H1 (cell line): ENCODE measurements around the gene DZIP1L. TPM values are rescaled to one million over a fixed set of nuclear protein-coding genes. Genes with fewer than 3 reads are reported as not detected.

Experiments
- CTCF ChIA-PET: fragments of 300-600 bp; sonication (Branson Sonifier 250); formaldehyde crosslinking; loops from one replicate; lab custom pipeline; 2021; ENCODE audit not compliant: partially characterized antibody; lab: Charles Lee
- POLR2A ChIA-PET: fragments of 300-600 bp; sonication (Branson Sonifier 250); formaldehyde crosslinking; loops from one replicate; lab custom pipeline; 2021; ENCODE audit warnings: inconsistent platforms; ENCODE audit not compliant: partially characterized antibody; lab: Charles Lee
- DNase-seq, 2 experiments: peaks; one replicate each; pipeline versions ENCODE4 v3.0.0 to v3.0.0-alpha.2; 2010 to 2022; ENCODE audit warnings: low spot score in 2 of 2, low read depth in 1 of 2, mixed read lengths in 1 of 2
- FAIRE-seq: peaks from 2 replicates; lab custom pipeline; 2011; peaks lifted over from hg19 to GRCh38; lab: Jason Lieb, UNC
- H2AFZ ChIP-seq: 2 replicates; pipeline ENCODE4 v1.8.1; 2012; ENCODE audit warnings: low read length, inconsistent platforms
- H2AK5ac ChIP-seq: 2 replicates; pipeline ENCODE4 v1.6.1; 2013; ENCODE audit warnings: low read depth, low read length
- H2BK120ac ChIP-seq: replicated peaks from 2 replicates; pipeline ENCODE3; 2013; ENCODE audit warnings: low read depth, low read length, inconsistent platforms
- H2BK12ac ChIP-seq: 2 replicates; pipeline ENCODE4 v1.6.1; 2013; ENCODE audit warnings: low read depth, low read length
- H2BK15ac ChIP-seq: 2 replicates; pipeline ENCODE4 v1.6.1; 2013; ENCODE audit warnings: low read length
- H2BK20ac ChIP-seq: 2 replicates; pipeline ENCODE4 v1.6.1; 2013; ENCODE audit warnings: low read length
- H2BK5ac ChIP-seq: 2 replicates; pipeline ENCODE4 v1.6.1; 2013; ENCODE audit warnings: low read depth, low read length
- H3K14ac ChIP-seq: 2 replicates; pipeline ENCODE4 v1.6.1; 2013; ENCODE audit warnings: inconsistent platforms; ENCODE audit not compliant: insufficient read length
- H3K18ac ChIP-seq: 2 replicates; pipeline ENCODE4 v1.6.1; 2013; ENCODE audit warnings: low read length; ENCODE audit errors: extremely low read depth
- H3K23ac ChIP-seq: 2 replicates; pipeline ENCODE4 v1.6.1; 2013; ENCODE audit warnings: inconsistent platforms; ENCODE audit not compliant: insufficient read length
- H3K23me2 ChIP-seq: 2 replicates; pipeline ENCODE4 v1.6.1; 2013; ENCODE audit warnings: low read depth, low read length
- H3K27ac ChIP-seq: 2 replicates; pipeline ENCODE4 v1.6.1; 2011; ENCODE audit warnings: low read depth, low read length, inconsistent platforms
- H3K27me3 ChIP-seq, 4 experiments: replicated peaks in 1 of 4; 1 replicate in 1 of 4; 2 replicates in 3 of 4; pipeline versions ENCODE4 v1.6.1 to v1.8.1; 2011 to 2013; ENCODE audit warnings: low read length in 3 of 4, mild to moderate bottlenecking in 3 of 4, inconsistent platforms in 2 of 4, mixed read lengths in 2 of 4, moderate library complexity in 1 of 4; ENCODE audit not compliant: control insufficient read depth in 3 of 4, insufficient read depth in 3 of 4; ENCODE audit errors: extremely low read depth in 1 of 4
- H3K36me3 ChIP-seq, 4 experiments: 2 replicates each; pipeline versions ENCODE4 v1.6.1 to v1.8.1; 2011 to 2013; ENCODE audit warnings: mild to moderate bottlenecking in 4 of 4, low read length in 3 of 4, moderate library complexity in 2 of 4, control low read depth in 1 of 4, inconsistent platforms in 1 of 4; ENCODE audit not compliant: insufficient read depth in 4 of 4, control insufficient read depth in 2 of 4
- H3K4ac ChIP-seq: replicated peaks from 2 replicates; pipeline ENCODE3; 2013; ENCODE audit warnings: low read length, low read depth, mixed read lengths, inconsistent platforms; ENCODE audit not compliant: insufficient read length
- H3K4me1 ChIP-seq, 4 experiments: replicated peaks in 1 of 4; 1 replicate in 1 of 4; 2 replicates in 3 of 4; pipeline versions ENCODE4 v1.6.1 to v1.8.1; 2011 to 2013; ENCODE audit warnings: low read length in 3 of 4, inconsistent platforms in 2 of 4, mixed read lengths in 1 of 4; ENCODE audit not compliant: insufficient read depth in 4 of 4, control insufficient read depth in 3 of 4
- H3K4me2 ChIP-seq, 2 experiments: 2 replicates each; pipeline versions ENCODE4 v1.6.1 to v1.8.1; 2011 to 2013; ENCODE audit warnings: low read depth in 2 of 2, low read length in 2 of 2, control low read depth in 1 of 2, inconsistent platforms in 1 of 2, mild to moderate bottlenecking in 1 of 2; ENCODE audit not compliant: insufficient read depth in 1 of 2
- H3K4me3 ChIP-seq, 4 experiments: fragments of 200-600, 300-600 bp in 1 of 4; sonication (generic), shearing (Covaris generic), sonication (Bioruptor Twin) in 1 of 4; 2 replicates each; pipeline versions ENCODE4 v1.5.1 to v1.8.1; 2011 to 2016; ENCODE audit warnings: low read length in 4 of 4, low read depth in 3 of 4, control low read depth in 2 of 4, inconsistent platforms in 2 of 4, mild to moderate bottlenecking in 2 of 4, mixed read lengths in 1 of 4, moderate library complexity in 1 of 4; ENCODE audit not compliant: insufficient read depth in 2 of 4; ENCODE audit errors: extremely low read depth in 1 of 4
- H3K56ac ChIP-seq: replicated peaks from 2 replicates; pipeline ENCODE3; 2013; ENCODE audit warnings: low read depth, mild to moderate bottlenecking, mixed read lengths, low read length, inconsistent platforms; ENCODE audit not compliant: insufficient read length
- H3K79me1 ChIP-seq: 2 replicates; pipeline ENCODE4 v1.6.1; 2013; ENCODE audit warnings: low read depth, low read length, control low read depth
- H3K79me2 ChIP-seq, 2 experiments: 2 replicates each; pipeline versions ENCODE4 v1.6.1 to v1.8.1; 2012 to 2013; ENCODE audit warnings: low read length in 2 of 2, mild to moderate bottlenecking in 2 of 2, inconsistent platforms in 1 of 2; ENCODE audit not compliant: insufficient read depth in 2 of 2, control insufficient read depth in 1 of 2
- H3K9ac ChIP-seq, 4 experiments: replicated peaks in 1 of 4; 1 replicate in 1 of 4; 2 replicates in 3 of 4; pipeline versions ENCODE4 v1.6.1 to v1.8.1; 2011 to 2013; ENCODE audit warnings: low read depth in 3 of 4, low read length in 3 of 4, control low read depth in 2 of 4, mild to moderate bottlenecking in 2 of 4, moderate library complexity in 2 of 4, inconsistent platforms in 1 of 4; ENCODE audit errors: extremely low read depth in 1 of 4
- H3K9me3 ChIP-seq, 2 experiments: 2 replicates each; pipeline versions ENCODE4 v1.6.1 to v1.8.1; 2012 to 2013; ENCODE audit warnings: mild to moderate bottlenecking in 2 of 2, moderate library complexity in 2 of 2, control low read depth in 1 of 2, inconsistent platforms in 1 of 2, low read depth in 1 of 2, low read length in 1 of 2, mixed read lengths in 1 of 2; ENCODE audit not compliant: insufficient read depth in 2 of 2
- H4K20me1 ChIP-seq, 2 experiments: replicated peaks in 1 of 2; 2 replicates each; pipeline versions ENCODE3 to v1.8.1; 2011 to 2013; ENCODE audit warnings: inconsistent platforms in 2 of 2, low read length in 2 of 2, mild to moderate bottlenecking in 1 of 2; ENCODE audit not compliant: insufficient read depth in 2 of 2, control insufficient read depth in 1 of 2
- H4K5ac ChIP-seq: 2 replicates; pipeline ENCODE4 v1.6.1; 2013; ENCODE audit warnings: low read length, low read depth, mixed read lengths, inconsistent platforms; ENCODE audit not compliant: insufficient read length
- H4K8ac ChIP-seq: 2 replicates; pipeline ENCODE4 v1.8.0; 2013; ENCODE audit warnings: mild to moderate bottlenecking, moderate library complexity, low read length, inconsistent platforms; ENCODE audit not compliant: insufficient read depth; ENCODE audit errors: extremely low read depth
- H4K91ac ChIP-seq: replicated peaks from 2 replicates; pipeline ENCODE3; 2013; ENCODE audit warnings: low read length, mixed read lengths, inconsistent platforms; ENCODE audit not compliant: insufficient read length
- KDM4A ChIP-seq: IDR thresholded peaks from one replicate; pipeline ENCODE4 v1.7.1; 2012; ENCODE audit warnings: low read depth, mild to moderate bottlenecking, moderate library complexity, low read length, inconsistent platforms; ENCODE audit not compliant: severe bottlenecking
- POLR2A ChIP-seq, 2 experiments: IDR thresholded peaks; 1 replicate in 1 of 2; 2 replicates in 1 of 2; pipeline ENCODE4 v1.6.1; 2011; ENCODE audit warnings: low read depth in 2 of 2, low read length in 2 of 2, mild to moderate bottlenecking in 2 of 2; ENCODE audit errors: control extremely low read depth in 1 of 2
- POLR2AphosphoS5 ChIP-seq: IDR thresholded peaks from 2 replicates; pipeline ENCODE4 v1.6.1; 2011; ENCODE audit warnings: low read depth, low read length
- YY1 ChIP-seq: IDR thresholded peaks from 2 replicates; pipeline ENCODE4 v1.6.1; 2011; ENCODE audit warnings: low read depth, mild to moderate bottlenecking, low read length
- WGBS, 2 experiments: shearing (Covaris generic) in 1 of 2; methylation state at CpG; one replicate each; pipeline versions ENCODE4 v1.1.6 to v1.1.7; 2013 to 2015; ENCODE audit warnings: low lambda C conversion rate in 2 of 2, mixed read lengths in 2 of 2, inconsistent platforms in 1 of 2, low coverage in 1 of 2, missing lambda C conversion rate in 1 of 2; ENCODE audit not compliant: insufficient replicate concordance in 2 of 2, insufficient coverage in 1 of 2, insufficient read length in 1 of 2; ENCODE audit errors: extremely low coverage in 1 of 2, missing lambda C conversion rate in 1 of 2; 5-methylcytosine and 5-hydroxymethylcytosine counted together
- polyA plus RNA-seq, 7 experiments: library from polyadenylated mRNA; depleted of rRNA in 3 of 7; stranded (reverse) in 5 of 7; unstranded in 2 of 7; fragments of >200 nt in 5 of 7; fragments of 200-250 nt in 2 of 7; gene quantifications; 1 replicate in 5 of 7; 2 replicates in 1 of 7; 4 replicates in 1 of 7; pipeline versions ENCODE4 v1.2.1 to v1.2.3, GENCODE V29; 2011 to 2013; ENCODE audit warnings: missing spikeins in 2 of 7, mixed read lengths in 2 of 7
- total RNA-seq: library from RNA; stranded (reverse); fragmentation: NEBNext Ultra II Directional; extraction: Animal tissue kit (Norgen Biotek cat#: 25700); gene quantifications from 2 replicates; pipeline ENCODE4 v1.2.1, GENCODE V29; 2021

DZIP1L gene
- total and polyA plus RNA-seq, 2 of the 8 experiments (the other 6 are each of a cell fraction or from before 2014, with no cell fraction given) = 6.5 to 8.3 TPM

- peaks cover 1 to 5% (median 3%) of the 10 kb centered on the region in 4 experiments; a peak in 3 of 7 replicates for H3K4me1 ChIP-seq
Observed at GRCh38 chr3:138070006-138070405, 45.4 kb downstream of the DZIP1L start.

More at GRCh38 chr3:138070006-138070405, 45.4 kb downstream of the DZIP1L start:
- peaks cover 3 to 9% (median 5%) of the 10 kb centered on the region in 4 experiments; a peak in 5 of 8 replicates for H3K36me3 ChIP-seq
- no peaks in the 10 kb centered on the region for H3K79me1 ChIP-seq
- no peak overlapping the region for H2AK5ac ChIP-seq
- H2BK120ac ChIP-seq = no peak overlapping the region
- no peaks in the 10 kb centered on the region for H3K27me3 ChIP-seq
- no peak overlapping the region for H3K18ac ChIP-seq
- H3K56ac ChIP-seq = no peak overlapping the region
- no peak overlapping the region for H4K5ac ChIP-seq
- H3K4ac ChIP-seq = no peak overlapping the region
- no peak overlapping the region; the same call in 1 of the 2 replicates for H4K8ac ChIP-seq
- ChIA-PET CTCF (interaction anchor here (0.6 to 16.3 kb wide), 18 partner anchors 9 to 958 kb away, joined by 3 to 232 read pairs (median 5); partner anchors contain the start of gene DZIP1L), POLR2A (interaction anchor here (1.1 to 2.7 kb wide), 3 partner anchors 43 to 104 kb away, joined by 3 to 11 read pairs (median 4); partner anchors contain the start of genes DBR1 and DZIP1L)
- H3K14ac ChIP-seq = no peak overlapping the region
- no peak overlapping the region for H3K4me2 ChIP-seq
- DNase-seq (no peak), FAIRE-seq (no peak)
- H3K9me3 ChIP-seq = no peaks in the 10 kb centered on the region
- no peaks in the 10 kb centered on the region for H3K23me2 ChIP-seq
- H3K4me3 ChIP-seq = no peak overlapping the region
- H2BK20ac ChIP-seq = no peak overlapping the region
- H2BK12ac ChIP-seq = no peak overlapping the region
- WGBS, 2 experiments = 82% methylated on average over 4 of the region's 4 CpGs; no CpG with 5 or more reads in 1 of the 2 experiments
- H4K91ac ChIP-seq = no peak overlapping the region
- no peak overlapping the region for H3K23ac ChIP-seq
- no peak overlapping the region for H2BK15ac ChIP-seq
- no peak overlapping the region for H3K9ac ChIP-seq
- no peak for TF ChIP-seq POLR2AphosphoS5
- TF ChIP-seq POLR2A (IDR thresholded peaks at IDR 0.05; ENCODE audit: control extremely low read depth in 1 of 2, low read depth in 2 of 2, low read length in 2 of 2) = no peak
- no peak for TF ChIP-seq YY1
- no peak for TF ChIP-seq KDM4A
- no peaks in the 10 kb centered on the region for H3K79me2 ChIP-seq
- no peak overlapping the region for H2AFZ ChIP-seq
- no peaks in the 10 kb centered on the region for H4K20me1 ChIP-seq
- H3K27ac ChIP-seq = no peak overlapping the region
- H2BK5ac ChIP-seq = no peak overlapping the region
